Measurements from ENCODE around the gene LACRT.

Gene LACRT

GRCh38 chr12:54631988-54632728 is 2.5 kb downstream of the LACRT start:
- DNase-seq = no peak

- DNase-seq = no peak
Observed at GRCh38 chr12:54631551-54631950, 3.1 kb downstream of the LACRT start.

GRCh38 chr12:54629925-54630324 is 4.8 kb downstream of the LACRT start:
- DNase-seq = no peak

GRCh38 chr12:54628186-54628846 is 6.4 kb downstream of the LACRT start:
- DNase-seq = no peak

DNA sequence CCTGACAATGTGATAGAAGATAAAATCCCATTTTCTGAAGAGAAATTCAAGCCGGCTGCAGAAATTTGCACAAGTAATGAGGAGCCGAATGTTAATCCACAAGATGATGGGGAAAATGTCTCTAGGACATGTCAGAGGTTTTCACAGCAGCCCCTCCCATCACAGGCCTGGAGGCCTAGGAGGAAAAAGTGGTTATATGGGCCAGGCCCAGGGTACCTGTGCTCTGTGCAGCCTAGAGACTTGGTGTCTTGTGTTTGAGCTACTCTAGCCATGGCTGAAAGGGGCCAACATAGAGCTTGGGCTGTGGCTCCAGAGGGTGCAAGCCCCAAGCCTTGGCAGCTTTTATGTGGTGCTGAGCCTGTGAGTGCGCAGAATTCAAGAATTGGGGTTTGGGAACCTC is 7.4 kb downstream of the LACRT start:
- no peak for DNase-seq

DNA sequence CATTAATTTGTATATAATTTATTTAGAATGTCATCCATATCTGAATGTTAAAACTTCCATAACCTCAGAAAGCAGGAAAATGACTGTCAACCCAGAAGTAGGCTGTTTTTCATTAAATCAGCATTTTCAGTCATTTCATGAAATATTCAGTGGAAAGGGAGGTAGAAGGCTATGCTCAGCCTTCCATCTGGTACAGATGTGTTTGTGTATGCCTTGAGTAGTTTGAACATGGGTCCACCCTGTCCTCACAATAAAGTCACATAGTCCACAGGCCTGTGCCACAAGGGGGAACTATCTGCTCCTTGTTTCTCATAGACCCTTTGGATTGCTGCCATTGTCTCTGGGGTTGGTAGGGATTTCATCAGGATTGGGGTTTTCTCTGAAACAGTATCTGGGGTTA is 9.1 kb downstream of the LACRT start:
- no peak for DNase-seq

DNA sequence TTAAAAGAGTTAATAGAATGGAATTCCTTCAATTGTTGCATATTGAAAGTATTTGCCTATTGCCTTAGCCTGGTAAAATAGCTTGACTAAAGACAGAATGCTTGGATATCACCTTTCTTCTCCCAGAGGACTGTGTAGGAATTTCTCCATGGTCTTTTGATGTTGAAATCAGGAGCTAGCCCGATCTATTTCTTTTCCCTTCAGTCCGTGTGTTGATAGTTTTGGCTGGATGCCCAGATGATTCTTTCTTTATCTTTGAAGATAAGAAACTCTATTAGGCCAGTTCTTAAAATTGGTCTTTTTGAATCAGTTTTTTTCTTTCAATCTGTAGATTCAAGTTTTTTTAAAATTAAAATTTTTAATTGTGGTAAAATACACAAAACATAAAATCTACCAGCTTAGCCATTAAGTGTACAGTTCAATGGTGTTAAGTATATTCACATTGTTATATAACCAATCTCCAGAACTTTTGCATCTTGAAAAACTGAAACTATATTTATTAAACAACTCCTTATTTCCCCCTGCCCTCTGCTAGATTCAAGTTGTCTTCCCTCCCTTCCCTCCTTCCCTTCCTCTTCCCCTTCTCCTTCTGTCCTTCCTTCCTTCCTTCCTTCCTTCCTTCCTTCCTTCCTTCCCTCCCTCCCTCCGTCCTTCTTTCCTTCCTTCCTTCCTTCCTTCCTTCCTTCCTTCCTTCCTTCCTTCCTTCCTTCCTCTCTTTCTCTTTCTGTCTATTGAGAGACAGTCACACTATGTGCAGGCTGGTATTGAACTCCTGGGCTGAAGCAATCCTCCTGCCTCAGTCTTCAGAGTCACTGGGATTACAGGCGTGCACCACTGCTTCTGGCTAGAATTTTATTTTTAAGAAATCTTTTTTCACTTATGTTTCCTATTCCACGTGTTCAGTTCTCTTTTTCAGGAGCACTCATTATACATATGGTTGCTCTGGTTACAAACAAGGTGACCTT is 10.1 kb downstream of the LACRT start:
- no peak for DNase-seq

DNA sequence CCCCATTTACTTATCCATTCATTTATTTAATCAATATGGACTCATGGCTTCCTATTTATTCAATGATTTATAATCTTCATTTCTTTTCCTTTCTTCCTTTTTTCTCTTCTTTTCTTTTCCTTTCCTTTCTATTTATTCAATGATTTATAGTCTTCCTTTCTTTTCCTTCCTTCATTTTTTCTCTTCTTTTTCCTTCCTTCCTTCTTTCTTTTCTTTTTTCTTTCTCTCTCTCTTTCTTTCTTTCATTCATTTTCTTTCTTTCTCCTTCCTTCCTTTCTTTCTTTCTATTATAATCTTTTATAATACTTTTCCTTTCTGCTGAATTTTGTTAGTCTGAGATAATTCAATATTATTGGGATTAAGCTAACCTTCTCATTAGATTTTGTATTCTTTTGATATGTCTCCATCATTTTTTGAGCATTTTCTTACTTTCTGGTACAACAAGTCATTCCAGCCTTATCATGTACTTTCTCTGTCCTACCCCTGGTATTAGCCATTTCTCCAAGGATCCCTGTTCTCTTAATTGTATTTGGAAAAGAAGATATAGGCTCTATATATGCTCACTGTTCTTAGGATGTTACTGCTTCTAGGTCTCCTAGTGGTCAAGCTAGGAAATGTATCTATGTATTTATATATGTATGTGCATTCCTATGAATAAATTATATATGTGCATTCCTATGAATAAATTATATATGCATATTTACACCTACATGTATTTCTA is 12.1 kb downstream of the LACRT start:
- no peak for DNase-seq

DNA sequence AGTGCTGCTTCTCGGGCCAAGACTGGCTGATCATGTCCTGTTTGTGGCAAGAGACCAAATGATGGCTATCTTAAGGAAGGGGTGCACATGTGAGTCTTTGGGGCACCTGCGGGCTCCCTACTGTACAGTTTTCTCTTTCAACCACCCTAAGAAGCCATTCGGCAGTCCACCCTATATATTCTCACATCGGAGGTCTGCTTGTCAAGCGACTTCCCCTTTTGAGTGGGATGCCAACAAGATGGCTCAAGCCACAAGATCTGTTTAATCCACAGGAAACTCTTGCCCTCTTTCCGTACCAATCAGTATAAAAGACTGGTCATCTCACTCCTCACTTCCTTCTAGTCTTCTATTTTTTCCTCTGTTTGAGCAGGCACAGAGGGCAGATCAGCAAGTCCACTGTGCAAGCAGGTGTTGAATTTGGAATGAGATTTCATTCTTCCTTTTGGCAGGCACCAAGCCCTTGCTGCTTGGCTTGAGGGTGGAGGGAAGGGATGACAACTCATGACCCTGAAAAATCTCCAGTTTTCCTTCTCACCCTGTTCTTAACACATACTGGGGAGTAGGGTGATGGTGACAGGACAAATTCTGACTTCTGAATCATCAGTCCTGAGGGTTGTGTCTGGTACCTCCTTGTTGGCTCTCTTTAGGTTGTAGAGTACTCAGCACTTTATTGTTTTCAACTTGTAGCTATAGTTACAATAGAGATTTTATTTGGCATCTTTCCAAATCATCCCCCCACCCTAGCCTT is 17.6 kb downstream of the LACRT start:
- DNase-seq = no peak

- DNase-seq = no peak
Observed at GRCh38 chr12:54612225-54612750, 22.4 kb downstream of the LACRT start.

DNA sequence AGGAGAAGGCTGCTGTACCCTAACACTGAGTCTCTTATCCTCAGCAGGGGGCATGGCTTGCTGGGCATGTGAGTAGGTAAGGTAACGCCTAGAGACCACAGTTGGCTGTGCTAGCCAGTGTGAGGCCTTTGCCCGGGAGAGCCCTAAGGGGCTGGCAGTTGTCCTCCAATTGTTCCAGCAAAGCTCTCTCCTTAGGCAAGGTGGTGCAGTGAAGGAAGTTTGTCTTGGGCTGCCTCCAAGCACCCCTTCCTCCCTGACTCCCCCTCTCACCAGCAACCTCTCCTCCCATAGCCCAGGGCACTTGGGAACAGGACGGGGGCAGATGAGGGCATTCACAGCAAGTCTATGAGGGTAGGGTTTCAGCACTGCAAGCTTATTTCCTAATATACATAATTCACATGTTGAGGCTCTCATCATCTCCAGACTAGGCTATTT is 23.0 kb downstream of the LACRT start:
- DNase-seq = no peak

DNA sequence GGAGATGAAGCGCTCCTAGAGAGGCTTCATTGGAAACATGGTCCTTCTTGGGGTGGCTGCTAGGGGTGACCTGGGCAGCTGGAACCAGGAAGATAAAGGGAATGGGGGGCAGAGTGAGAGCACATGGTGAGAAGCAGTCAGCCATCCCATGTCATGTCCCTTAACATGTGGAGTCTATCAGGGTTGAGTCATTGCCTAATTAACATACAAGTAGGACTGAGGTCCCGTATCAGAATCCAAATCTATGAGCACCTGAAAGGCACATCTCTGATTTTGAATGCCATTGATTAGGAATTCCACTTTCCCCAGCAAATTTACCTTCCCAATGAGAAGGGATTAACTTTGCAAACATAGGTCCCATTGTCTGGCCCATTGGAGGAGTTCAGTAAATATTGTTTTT is 25.9 kb downstream of the LACRT start:
- DNase-seq = no peak

GRCh38 chr12:54608156-54608555 is 26.5 kb downstream of the LACRT start:
- no peak for DNase-seq

DNA sequence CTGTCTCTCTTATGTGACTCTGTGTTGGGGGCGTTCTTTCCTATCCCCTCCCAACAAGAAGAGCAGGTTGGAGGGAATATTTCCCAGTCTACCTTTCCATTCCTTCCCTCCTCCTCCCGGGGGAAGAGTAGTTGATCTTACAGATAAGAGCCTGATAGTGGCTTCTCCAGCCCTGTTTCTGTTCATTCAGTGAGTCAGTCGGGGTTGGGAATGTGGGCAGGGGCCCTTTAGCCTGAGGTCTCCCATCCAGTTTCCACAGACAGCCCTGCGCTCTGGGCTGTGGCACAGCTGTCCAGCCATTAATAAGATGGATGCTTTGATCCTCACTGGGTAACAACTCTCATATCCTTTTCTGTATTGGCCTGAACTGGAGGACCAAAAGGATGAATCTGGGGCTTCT is 28.1 kb downstream of the LACRT start:
- no peak for DNase-seq

GRCh38 chr12:54605138-54605970 is 29.3 kb downstream of the LACRT start:
- no peak for DNase-seq

DNA sequence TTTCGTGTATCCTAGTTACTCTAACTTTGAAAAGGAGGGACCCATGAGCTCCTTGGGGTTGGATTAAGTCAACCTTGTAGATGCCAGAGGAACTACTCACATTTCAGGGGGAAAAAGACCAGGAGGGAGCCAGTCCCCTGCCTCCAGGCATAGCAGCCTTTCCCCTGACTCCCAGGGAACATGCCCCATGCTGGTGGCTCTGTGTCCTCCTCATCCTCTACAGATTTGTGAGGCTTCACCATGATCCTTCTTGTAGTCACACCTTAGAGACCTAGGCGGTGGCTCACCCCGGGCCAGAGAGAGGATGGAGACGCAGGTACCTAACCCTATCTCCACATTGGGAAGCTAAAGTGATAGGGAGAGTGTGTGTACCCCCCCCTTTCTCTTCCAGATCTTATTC is 30.3 kb downstream of the LACRT start:
- no peak for DNase-seq

DNA sequence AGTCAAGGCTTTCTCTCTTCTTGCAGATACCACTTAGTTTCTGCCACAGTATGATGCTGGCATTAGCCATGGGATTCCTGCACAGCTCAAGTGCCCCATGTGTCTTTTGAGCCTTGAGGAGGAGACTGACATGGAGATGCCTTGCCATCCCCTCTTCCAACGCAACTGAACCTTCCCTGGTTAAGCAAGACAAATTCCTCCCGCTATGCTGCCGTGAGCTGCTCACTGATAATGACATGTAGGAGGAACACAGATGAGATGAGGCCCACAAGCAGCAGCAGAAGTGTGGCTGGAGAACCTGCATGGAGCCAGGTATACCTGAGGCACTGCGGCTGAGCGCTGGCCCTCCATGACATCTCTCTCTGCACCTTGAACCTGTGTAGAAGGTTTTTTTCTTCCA is 30.8 kb downstream of the LACRT start:
- DNase-seq = no peak

- peak; percentile 60 for DNase-seq
Observed at GRCh38 chr12:54603173-54603814, 31.4 kb downstream of the LACRT start.

DNA sequence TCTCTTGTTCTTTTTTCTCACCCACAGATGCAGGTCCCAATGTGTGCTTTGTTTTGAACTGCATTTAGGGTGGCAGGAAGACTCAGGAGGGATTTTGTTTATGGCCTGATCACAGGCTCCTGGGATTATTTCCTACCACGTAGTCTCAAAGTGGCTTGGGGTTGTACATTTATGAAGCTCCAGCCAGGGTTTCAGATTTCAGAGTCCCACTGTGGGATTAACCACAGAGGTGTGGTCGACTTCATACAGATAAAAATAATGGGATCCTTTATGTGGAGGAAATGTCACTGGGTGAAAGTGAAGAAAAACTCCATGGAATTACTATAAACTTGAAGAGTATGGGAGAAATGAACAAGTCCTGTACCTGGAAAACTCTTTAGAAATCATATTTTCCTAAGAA is 32.0 kb downstream of the LACRT start:
- DNase-seq = no peak

DNA sequence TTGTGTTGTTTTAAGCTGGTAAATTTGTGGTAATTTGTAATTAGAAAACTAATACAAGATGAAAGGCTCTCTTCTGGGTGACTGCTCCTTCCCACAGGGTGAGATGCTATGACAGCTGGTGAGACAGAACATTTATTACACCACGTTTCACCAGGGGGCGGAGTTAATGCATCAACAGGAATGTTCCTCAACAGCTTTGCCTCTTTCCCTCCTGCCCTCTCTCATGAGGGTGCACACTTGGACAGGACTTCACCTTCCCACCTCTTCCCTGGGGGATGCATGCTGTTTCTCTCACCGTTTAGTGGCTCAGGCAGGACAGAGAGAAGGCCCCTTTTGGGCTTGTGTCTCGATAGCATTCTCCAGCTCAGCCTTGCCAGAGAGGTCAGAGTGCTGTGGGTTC is 32.9 kb downstream of the LACRT start:
- no peak for DNase-seq

Measured in NCI-H2029 treated with DMSO at 0.1 percent for 48 hours (cell line).